Liver (tissue), 9 donors: ENCODE results near the gene DUSP16. TPM values are rescaled to one million over a fixed set of nuclear protein-coding genes. Genes with fewer than 3 reads are reported as not detected.

Source experiments
- DNase-seq: peaks from one replicate; pipeline ENCODE4 v3.0.0-alpha.2; 2017; ENCODE audit warnings: low spot score
- H3K27ac ChIP-seq, 2 donors: one replicate each; pipeline ENCODE4 v1.7.0; 2013; ENCODE audit warnings: inconsistent platforms in 2 of 2, low read length in 2 of 2, control low read depth in 1 of 2, low read depth in 1 of 2, mild to moderate bottlenecking in 1 of 2
- H3K27me3 ChIP-seq, 4 donors: one replicate each; pipeline versions ENCODE4 v1.6.1 to v1.7.0; 2013; ENCODE audit warnings: low read length in 3 of 4, inconsistent platforms in 1 of 4, mild to moderate bottlenecking in 1 of 4, moderate library complexity in 1 of 4; ENCODE audit not compliant: control insufficient read depth in 4 of 4, insufficient read depth in 4 of 4
- H3K36me3 ChIP-seq, 4 donors: one replicate each; pipeline versions ENCODE4 v1.6.1 to v1.7.0; 2013; ENCODE audit warnings: low read length in 3 of 4, mild to moderate bottlenecking in 3 of 4, low read depth in 1 of 4, moderate library complexity in 1 of 4; ENCODE audit not compliant: control insufficient read depth in 4 of 4, insufficient read depth in 3 of 4
- H3K4me1 ChIP-seq, 4 donors: one replicate each; pipeline versions ENCODE4 v1.6.1 to v1.7.0; 2013; ENCODE audit warnings: low read length in 3 of 4, mild to moderate bottlenecking in 3 of 4, moderate library complexity in 1 of 4; ENCODE audit not compliant: control insufficient read depth in 4 of 4, insufficient read depth in 4 of 4
- H3K4me3 ChIP-seq, 3 donors: one replicate each; pipeline versions ENCODE4 v1.6.1 to v1.7.0; 2013; ENCODE audit warnings: low read length in 3 of 3, control low read depth in 1 of 3, low read depth in 1 of 3, mild to moderate bottlenecking in 1 of 3
- H3K9ac ChIP-seq, 2 donors: one replicate each; pipeline ENCODE4 v1.7.0; 2013; ENCODE audit warnings: low read length in 2 of 2, mild to moderate bottlenecking in 2 of 2, moderate library complexity in 2 of 2, control low read depth in 1 of 2, low read depth in 1 of 2
- H3K9me3 ChIP-seq, 4 donors: one replicate each; pipeline versions ENCODE4 v1.6.1 to v1.7.0; 2013; ENCODE audit warnings: low read length in 3 of 4; ENCODE audit not compliant: control insufficient read depth in 4 of 4
- CTCF ChIP-seq: fragments of 150-350 bp; IDR thresholded peaks from 2 replicates; pipeline ENCODE4 v1.5.1; 2017; ENCODE audit warnings: improper control_type of control experiment, low read depth, low read length; ENCODE audit not compliant: missing input control
- EGR1 ChIP-seq, 2 donors: IDR thresholded peaks; 2 replicates each; pipeline ENCODE4 v1.6.1; 2016 to 2018; ENCODE audit warnings: antibody characterized with exemption in 2 of 2, low read depth in 2 of 2
- FOXA2 ChIP-seq: IDR thresholded peaks from 2 replicates; pipeline ENCODE4 v1.6.1; 2016; ENCODE audit warnings: antibody characterized with exemption
- GABPA ChIP-seq, 2 donors: IDR thresholded peaks in 1 of 2; conservative IDR thresholded peaks in 1 of 2; 2 replicates each; pipeline ENCODE4 v1.6.1; 2016; ENCODE audit warnings: antibody characterized with exemption in 2 of 2, mild to moderate bottlenecking in 1 of 2, moderate library complexity in 1 of 2
- HNF4A ChIP-seq, 2 donors: conservative IDR thresholded peaks; 2 replicates each; pipeline ENCODE4 v1.6.1; 2016; ENCODE audit warnings: antibody characterized with exemption in 2 of 2, mild to moderate bottlenecking in 2 of 2
- HNF4G ChIP-seq: IDR thresholded peaks from 2 replicates; pipeline ENCODE4 v1.6.1; 2016; ENCODE audit warnings: antibody characterized with exemption
- JUND ChIP-seq, 2 donors: IDR thresholded peaks; 2 replicates each; pipeline ENCODE4 v1.6.1; 2016; ENCODE audit warnings: antibody characterized with exemption in 2 of 2
- NR2F2 ChIP-seq: IDR thresholded peaks from 2 replicates; pipeline ENCODE4 v1.6.1; 2016; ENCODE audit warnings: antibody characterized with exemption
- RAD21 ChIP-seq, 2 donors: IDR thresholded peaks; 2 replicates each; pipeline ENCODE4 v1.6.1; 2016; ENCODE audit warnings: antibody characterized with exemption in 2 of 2, mild to moderate bottlenecking in 2 of 2
- RXRA ChIP-seq, 2 donors: IDR thresholded peaks; 2 replicates each; pipeline ENCODE4 v1.6.1; 2017 to 2018; ENCODE audit warnings: antibody characterized with exemption in 2 of 2, mild to moderate bottlenecking in 1 of 2
- SP1 ChIP-seq: IDR thresholded peaks from 2 replicates; pipeline ENCODE4 v1.6.1; 2018; ENCODE audit warnings: antibody characterized with exemption, mild to moderate bottlenecking
- TAF1 ChIP-seq: conservative IDR thresholded peaks from 2 replicates; pipeline ENCODE4 v1.6.1; 2016; ENCODE audit warnings: antibody characterized with exemption, mild to moderate bottlenecking
- YY1 ChIP-seq: IDR thresholded peaks from 2 replicates; pipeline ENCODE4 v1.6.1; 2016; ENCODE audit warnings: antibody characterized with exemption, mild to moderate bottlenecking
- WGBS: extraction: QIAGEN DNeasy Blood & Tissue Kit; methylation state at CpG from one replicate; pipeline ENCODE4 v1.1.7; 2013; 5-methylcytosine and 5-hydroxymethylcytosine counted together
- polyA plus RNA-seq, 2 donors: library from polyadenylated mRNA; stranded (reverse) in 1 of 2; unstranded in 1 of 2; fragments of 200-250 nt in 1 of 2; fragments of >200 nt in 1 of 2; fragmentation: Nextera tagmentation in 1 of 2; extraction: Ambion mirVana in 1 of 2; gene quantifications; one replicate each; pipeline versions ENCODE4 v1.2.1 to v1.2.3, GENCODE V29; 2013 to 2015
- total RNA-seq, 2 donors: library from RNA; depleted of rRNA; stranded (reverse); fragments of >200 nt; gene quantifications; one replicate each; pipeline ENCODE4 v1.2.3, GENCODE V29; 2014
- TF ChIP-seq, protein P1 (sequence below): IDR thresholded peaks from 2 replicates; pipeline ENCODE4 v1.6.1; 2016; ENCODE audit warnings: antibody characterized with exemption
- TF ChIP-seq, protein P2 (sequence below): IDR thresholded peaks from 2 replicates; pipeline ENCODE4 v1.6.1; 2016; ENCODE audit warnings: antibody characterized with exemption
- TF ChIP-seq, protein P3 (sequence below): IDR thresholded peaks from 2 replicates; pipeline ENCODE4 v1.6.1; 2016; ENCODE audit warnings: antibody characterized with exemption, mild to moderate bottlenecking
- TF ChIP-seq, protein P4 (sequence below): IDR thresholded peaks from 2 replicates; pipeline ENCODE4 v1.6.1; 2016; ENCODE audit warnings: antibody characterized with exemption
- donor health status: healthy.
- donor health status: healthy.
- donor health status: healthy.
- donor health status: healthy.
- donor health status: healthy.

The DUSP16 gene
- total and polyA plus RNA-seq, 4 donors = 7.8 to 56.4 (median 19.1) TPM

- H3K9me3 ChIP-seq = no peaks in the 10 kb centered on the region
- TF ChIP-seq, protein P1, sequence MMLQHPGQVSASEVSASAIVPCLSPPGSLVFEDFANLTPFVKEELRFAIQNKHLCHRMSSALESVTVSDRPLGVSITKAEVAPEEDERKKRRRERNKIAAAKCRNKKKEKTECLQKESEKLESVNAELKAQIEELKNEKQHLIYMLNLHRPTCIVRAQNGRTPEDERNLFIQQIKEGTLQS = no peak
- H3K27me3 ChIP-seq = no peaks in the 10 kb centered on the region
- 82% methylated on average over 3 of the region's 3 CpGs for WGBS
- no peak for DNase-seq
- no peak overlapping the region for H3K4me3 ChIP-seq
- no peak overlapping the region for H3K9ac ChIP-seq
- H3K27ac ChIP-seq = no peak overlapping the region
- H3K36me3 ChIP-seq = peaks cover 0 to 6% (median 4%) of the 10 kb centered on the region in 4 donors
- H3K4me1 ChIP-seq = peaks cover 0 to 11% (median 9%) of the 10 kb centered on the region in 4 donors
These were observed 61.5 kb downstream of the DUSP16 start for GRCh38 chr12:12501121-12501520.

- H3K4me1 ChIP-seq = peaks cover 0 to 9% (median 2%) of the 10 kb centered on the region in 4 donors
- DNase-seq = no peak
- no peak overlapping the region for H3K4me3 ChIP-seq
- peaks cover 2 to 12% (median 6%) of the 10 kb centered on the region in 4 donors for H3K36me3 ChIP-seq
- H3K27ac ChIP-seq = peak overlapping the region in 1 of 2 donors; percentile 52
- 81% methylated on average over 5 of the region's 5 CpGs for WGBS
- H3K9ac ChIP-seq = no peak overlapping the region
- TF ChIP-seq NR2F2 (no peak), RAD21 (IDR thresholded peaks at IDR 0.05) (peak in 1 of 2 donors; percentile 16), YY1 (peak; percentile 59), HNF4A (conservative IDR thresholded peaks at IDR 0.05) (peak; percentile 6 to 56), JUND (IDR thresholded peaks at IDR 0.05) (peak in 1 of 2 donors; percentile 15), TAF1 (no peak), RXRA (IDR thresholded peaks at IDR 0.05) (peak in 1 of 2 donors; percentile 59)
- TF ChIP-seq, protein P2, sequence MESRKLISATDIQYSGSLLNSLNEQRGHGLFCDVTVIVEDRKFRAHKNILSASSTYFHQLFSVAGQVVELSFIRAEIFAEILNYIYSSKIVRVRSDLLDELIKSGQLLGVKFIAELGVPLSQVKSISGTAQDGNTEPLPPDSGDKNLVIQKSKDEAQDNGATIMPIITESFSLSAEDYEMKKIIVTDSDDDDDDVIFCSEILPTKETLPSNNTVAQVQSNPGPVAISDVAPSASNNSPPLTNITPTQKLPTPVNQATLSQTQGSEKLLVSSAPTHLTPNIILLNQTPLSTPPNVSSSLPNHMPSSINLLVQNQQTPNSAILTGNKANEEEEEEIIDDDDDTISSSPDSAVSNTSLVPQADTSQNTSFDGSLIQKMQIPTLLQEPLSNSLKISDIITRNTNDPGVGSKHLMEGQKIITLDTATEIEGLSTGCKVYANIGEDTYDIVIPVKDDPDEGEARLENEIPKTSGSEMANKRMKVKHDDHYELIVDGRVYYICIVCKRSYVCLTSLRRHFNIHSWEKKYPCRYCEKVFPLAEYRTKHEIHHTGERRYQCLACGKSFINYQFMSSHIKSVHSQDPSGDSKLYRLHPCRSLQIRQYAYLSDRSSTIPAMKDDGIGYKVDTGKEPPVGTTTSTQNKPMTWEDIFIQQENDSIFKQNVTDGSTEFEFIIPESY = peak; percentile 20
- no peaks in the 10 kb centered on the region for H3K9me3 ChIP-seq
- no peaks in the 10 kb centered on the region for H3K27me3 ChIP-seq
These were observed 62.6 kb downstream of the DUSP16 start for GRCh38 chr12:12499909-12500604.

DNA sequence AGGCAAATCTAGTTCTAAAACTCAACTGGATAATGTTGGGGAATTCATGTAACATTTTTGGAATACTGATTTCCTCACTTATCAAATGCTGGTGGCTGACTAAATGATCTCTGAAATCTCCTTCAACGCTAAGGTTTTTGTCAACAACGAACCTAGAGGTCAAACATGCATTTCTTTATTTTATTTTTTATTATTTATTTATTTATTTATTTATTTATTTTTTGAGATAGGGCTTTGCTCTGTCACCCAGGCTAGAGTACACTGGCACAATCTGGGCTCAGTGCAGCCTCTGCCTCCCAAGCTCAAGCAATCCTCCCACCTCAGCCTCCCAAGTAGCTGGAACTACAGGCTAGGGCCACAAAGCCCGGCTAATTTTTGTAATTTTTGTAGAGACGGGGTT lies 64.5 kb downstream of the DUSP16 start:
- Histone ChIP-seq H3K4me3 (no peak overlapping the region), H3K27me3 (no peaks in the 10 kb centered on the region), H3K9me3 (no peaks in the 10 kb centered on the region), H3K27ac (no peak overlapping the region), H3K36me3 (peaks cover 2 to 12% (median 8%) of the 10 kb centered on the region in 4 donors), H3K4me1 (peaks cover 0 to 4% (median 1%) of the 10 kb centered on the region in 4 donors), H3K9ac (no peak overlapping the region)
- no peak for DNase-seq
- 94% methylated on average over 4 of the region's 4 CpGs for WGBS
- TF ChIP-seq, protein P3, sequence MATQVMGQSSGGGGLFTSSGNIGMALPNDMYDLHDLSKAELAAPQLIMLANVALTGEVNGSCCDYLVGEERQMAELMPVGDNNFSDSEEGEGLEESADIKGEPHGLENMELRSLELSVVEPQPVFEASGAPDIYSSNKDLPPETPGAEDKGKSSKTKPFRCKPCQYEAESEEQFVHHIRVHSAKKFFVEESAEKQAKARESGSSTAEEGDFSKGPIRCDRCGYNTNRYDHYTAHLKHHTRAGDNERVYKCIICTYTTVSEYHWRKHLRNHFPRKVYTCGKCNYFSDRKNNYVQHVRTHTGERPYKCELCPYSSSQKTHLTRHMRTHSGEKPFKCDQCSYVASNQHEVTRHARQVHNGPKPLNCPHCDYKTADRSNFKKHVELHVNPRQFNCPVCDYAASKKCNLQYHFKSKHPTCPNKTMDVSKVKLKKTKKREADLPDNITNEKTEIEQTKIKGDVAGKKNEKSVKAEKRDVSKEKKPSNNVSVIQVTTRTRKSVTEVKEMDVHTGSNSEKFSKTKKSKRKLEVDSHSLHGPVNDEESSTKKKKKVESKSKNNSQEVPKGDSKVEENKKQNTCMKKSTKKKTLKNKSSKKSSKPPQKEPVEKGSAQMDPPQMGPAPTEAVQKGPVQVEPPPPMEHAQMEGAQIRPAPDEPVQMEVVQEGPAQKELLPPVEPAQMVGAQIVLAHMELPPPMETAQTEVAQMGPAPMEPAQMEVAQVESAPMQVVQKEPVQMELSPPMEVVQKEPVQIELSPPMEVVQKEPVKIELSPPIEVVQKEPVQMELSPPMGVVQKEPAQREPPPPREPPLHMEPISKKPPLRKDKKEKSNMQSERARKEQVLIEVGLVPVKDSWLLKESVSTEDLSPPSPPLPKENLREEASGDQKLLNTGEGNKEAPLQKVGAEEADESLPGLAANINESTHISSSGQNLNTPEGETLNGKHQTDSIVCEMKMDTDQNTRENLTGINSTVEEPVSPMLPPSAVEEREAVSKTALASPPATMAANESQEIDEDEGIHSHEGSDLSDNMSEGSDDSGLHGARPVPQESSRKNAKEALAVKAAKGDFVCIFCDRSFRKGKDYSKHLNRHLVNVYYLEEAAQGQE = no peak
- TF ChIP-seq FOXA2 = no peak
- TF ChIP-seq, protein P2 = no peak
- TF ChIP-seq GABPA (IDR thresholded peaks at IDR 0.05 in 1 of 2, conservative IDR thresholded peaks at IDR 0.05 in 1 of 2) = no peak
- no peak for TF ChIP-seq RXRA (IDR thresholded peaks at IDR 0.05)
- TF ChIP-seq JUND (IDR thresholded peaks at IDR 0.05) = no peak
- TF ChIP-seq EGR1 (IDR thresholded peaks at IDR 0.05; ENCODE audit: low read depth in 2 of 2) = no peak
- TF ChIP-seq, protein P4, sequence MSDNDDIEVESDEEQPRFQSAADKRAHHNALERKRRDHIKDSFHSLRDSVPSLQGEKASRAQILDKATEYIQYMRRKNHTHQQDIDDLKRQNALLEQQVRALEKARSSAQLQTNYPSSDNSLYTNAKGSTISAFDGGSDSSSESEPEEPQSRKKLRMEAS = no peak
- TF ChIP-seq HNF4G = no peak
- TF ChIP-seq, protein P1 = no peak
- no peak for TF ChIP-seq CTCF
- no peak for TF ChIP-seq YY1
- no peak for TF ChIP-seq SP1
